Psoas muscle (tissue), 8 donors: ENCODE data around the gene PRKAG2. TPM values are rescaled to one million over a fixed set of nuclear protein-coding genes. Genes with fewer than 3 reads are reported as not detected.

Experiments used
- ATAC-seq, 4 donors: fragments of 200-7000 bp; cut with Tn5 transposase; one replicate each; pipeline ENCODE4 v1.9.1; 2020; ENCODE audit warnings: moderate library complexity in 3 of 4, mild to moderate bottlenecking in 2 of 4
- DNase-seq, 2 donors: peaks; one replicate each; pipeline ENCODE4 v3.0.0-alpha.2; 2020
- H3K27ac ChIP-seq: fragments of 200-600 bp; one replicate; pipeline ENCODE4 v1.8.0; 2022
- H3K27me3 ChIP-seq, 3 donors: fragments of 200-600 bp in 1 of 3; one replicate each; pipeline versions ENCODE4 v1.6.1 to v1.8.0; 2013 to 2022; ENCODE audit warnings: low read length in 2 of 3, mild to moderate bottlenecking in 2 of 3, moderate library complexity in 1 of 3; ENCODE audit not compliant: insufficient read depth in 3 of 3
- H3K36me3 ChIP-seq, 2 donors: fragments of 200-600 bp in 1 of 2; one replicate each; pipeline versions ENCODE4 v1.6.1 to v1.8.0; 2013 to 2022; ENCODE audit warnings: low read depth in 1 of 2, mild to moderate bottlenecking in 1 of 2, moderate library complexity in 1 of 2; ENCODE audit not compliant: insufficient read depth in 1 of 2
- H3K4me1 ChIP-seq: fragments of 200-600 bp; one replicate; pipeline ENCODE4 v1.8.0; 2022
- H3K4me3 ChIP-seq: fragments of 200-600 bp; one replicate; pipeline ENCODE4 v1.8.0; 2022; ENCODE audit warnings: mild to moderate bottlenecking
- H3K9me3 ChIP-seq: fragments of 200-600 bp; one replicate; pipeline ENCODE4 v1.8.0; 2022
- WGBS, 3 donors: extraction: QIAGEN DNeasy Blood & Tissue Kit; methylation state at CpG; one replicate each; pipeline versions ENCODE4 v1.1.6 to v1.1.7; 2013; 5-methylcytosine and 5-hydroxymethylcytosine counted together
- intact Hi-C, 2 donors: fragments of 100-400 bp; cut with DNase I; formaldehyde crosslinking; loops; one replicate each; pipeline versions ENCODE4 v1.11.0 to v1.14.2; 2022
- polyA plus RNA-seq, 3 donors: library from polyadenylated mRNA; stranded (reverse); fragments of 200-250 nt; gene quantifications; one replicate each; pipeline ENCODE4 v1.2.3, GENCODE V29; 2013
- total RNA-seq, 4 donors: library from RNA; stranded (reverse); fragmentation: NEBNext Ultra II Directional in 2 of 4; extraction: Animal tissue kit (Norgen Biotek cat#: 25700) in 2 of 4; gene quantifications; one replicate each; pipeline versions ENCODE4 v1.2.1 to v1.2.4, GENCODE V29; 2021 to 2023
- TF ChIP-seq, protein P1 (sequence below): fragments of 200-600 bp; IDR thresholded peaks from one replicate; pipeline ENCODE4 v1.8.0; 2022; ENCODE audit warnings: antibody characterized with exemption
- donor health status: healthy with polysubstance abuse.
- donor health status: DM: no; HTN: no; CAD: no; lungs with moderate emphysema.
- donor health status: Bipolar disorder and iron deficiency.
- donor health status: healthy.
- donor health status: DM: yes; HTN: yes; CAD: no.
- donor health status: DM: no; HTN: no; CAD: no.
- donor health status: DM: no; HTN: no; CAD: no.
- donor health status: DM: yes; HTN: yes; CAD: no.

The PRKAG2 gene
- total and polyA plus RNA-seq, 7 donors: 9.3 to 143 (median 19.8) TPM

DNA sequence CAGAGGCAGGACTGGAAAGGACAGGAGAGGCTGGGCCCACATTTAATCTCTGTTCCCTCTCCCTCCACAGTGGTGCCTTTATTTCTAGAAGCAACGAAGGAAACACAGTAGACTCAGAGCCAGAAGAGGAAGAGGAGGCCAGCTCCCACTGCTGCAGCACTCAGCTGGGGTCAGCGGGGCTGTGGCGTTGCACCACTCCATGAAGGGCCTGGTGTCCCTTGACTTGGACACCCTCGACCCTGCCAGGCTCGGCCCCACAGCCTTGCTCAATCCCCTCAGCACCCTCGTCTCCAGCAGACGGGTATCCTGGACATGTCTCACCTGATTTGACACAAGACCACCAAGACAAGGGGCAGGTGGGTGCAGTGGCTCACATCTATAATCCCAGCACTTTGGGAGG, 38.8 kb downstream of the PRKAG2 start:
- no peaks in the 10 kb centered on the region for H3K4me1 ChIP-seq
- H3K36me3 ChIP-seq: no peaks in the 10 kb centered on the region
- H3K27me3 ChIP-seq: peaks cover 0 to 2% (median 0%) of the 10 kb centered on the region in 3 donors
- no peak overlapping the region for H3K4me3 ChIP-seq
- H3K9me3 ChIP-seq: no peaks in the 10 kb centered on the region
- 85 to 88% (median 85%) methylated on average over 6 to 7 of the region's 7 CpGs for WGBS, 3 donors
- no peak overlapping the region for H3K27ac ChIP-seq
- intact Hi-C loops: no loop called here
- ATAC-seq (peak in 1 of 4 donors; percentile 15), DNase-seq (peak in 1 of 2 donors; percentile 48)
- TF ChIP-seq, protein P1, sequence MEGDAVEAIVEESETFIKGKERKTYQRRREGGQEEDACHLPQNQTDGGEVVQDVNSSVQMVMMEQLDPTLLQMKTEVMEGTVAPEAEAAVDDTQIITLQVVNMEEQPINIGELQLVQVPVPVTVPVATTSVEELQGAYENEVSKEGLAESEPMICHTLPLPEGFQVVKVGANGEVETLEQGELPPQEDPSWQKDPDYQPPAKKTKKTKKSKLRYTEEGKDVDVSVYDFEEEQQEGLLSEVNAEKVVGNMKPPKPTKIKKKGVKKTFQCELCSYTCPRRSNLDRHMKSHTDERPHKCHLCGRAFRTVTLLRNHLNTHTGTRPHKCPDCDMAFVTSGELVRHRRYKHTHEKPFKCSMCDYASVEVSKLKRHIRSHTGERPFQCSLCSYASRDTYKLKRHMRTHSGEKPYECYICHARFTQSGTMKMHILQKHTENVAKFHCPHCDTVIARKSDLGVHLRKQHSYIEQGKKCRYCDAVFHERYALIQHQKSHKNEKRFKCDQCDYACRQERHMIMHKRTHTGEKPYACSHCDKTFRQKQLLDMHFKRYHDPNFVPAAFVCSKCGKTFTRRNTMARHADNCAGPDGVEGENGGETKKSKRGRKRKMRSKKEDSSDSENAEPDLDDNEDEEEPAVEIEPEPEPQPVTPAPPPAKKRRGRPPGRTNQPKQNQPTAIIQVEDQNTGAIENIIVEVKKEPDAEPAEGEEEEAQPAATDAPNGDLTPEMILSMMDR: no peak

DNA sequence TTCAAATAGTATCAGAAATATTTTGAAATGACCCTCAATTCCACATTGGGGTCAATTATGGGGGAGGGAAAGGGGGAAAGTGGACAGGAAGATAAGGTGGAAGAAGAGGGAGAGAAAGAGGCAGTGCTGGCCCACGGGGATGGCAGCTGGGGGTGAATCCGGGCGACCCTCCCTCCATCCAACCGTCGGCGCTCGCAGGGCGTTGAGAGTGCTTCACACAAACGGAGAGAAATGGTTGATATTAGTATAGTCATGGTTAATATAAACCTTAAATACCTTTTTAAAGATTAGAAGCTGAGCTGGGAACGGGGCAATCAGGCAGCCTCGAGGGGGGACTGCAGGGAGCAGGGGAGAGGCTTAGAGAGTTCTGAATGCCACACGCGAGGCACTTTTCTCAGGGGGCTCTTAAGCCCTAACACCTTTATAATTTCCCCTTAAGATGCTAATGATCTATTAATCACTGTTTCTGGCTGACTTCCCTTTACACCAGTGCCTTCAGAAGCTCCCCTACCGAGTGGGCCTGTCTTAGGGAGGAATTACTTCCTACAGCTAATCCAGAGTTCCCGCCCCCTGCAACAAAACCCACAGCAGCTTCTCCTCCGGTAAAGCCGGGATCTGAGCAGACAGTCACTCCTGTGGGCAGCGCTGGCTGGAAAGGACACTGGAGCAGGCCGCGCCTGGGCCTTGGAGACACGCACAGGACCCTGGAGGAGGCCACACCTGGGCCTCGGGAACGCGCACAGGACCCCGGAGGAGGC, 39.5 kb downstream of the PRKAG2 start:
- TF ChIP-seq, protein P1: no peak
- H3K36me3 ChIP-seq: no peaks in the 10 kb centered on the region
- H3K4me3 ChIP-seq: no peak overlapping the region
- no peaks in the 10 kb centered on the region for H3K9me3 ChIP-seq
- no peak for ATAC-seq
- H3K27ac ChIP-seq: no peak overlapping the region
- DNase-seq: peak in 1 of 2 donors; percentile 46
- intact Hi-C loops: no loop called here
- peaks cover 0 to 2% (median 0%) of the 10 kb centered on the region in 3 donors for H3K27me3 ChIP-seq
- 72 to 79% (median 75%) methylated on average over 25 of the region's 25 CpGs for WGBS, 3 donors
- no peaks in the 10 kb centered on the region for H3K4me1 ChIP-seq

DNA sequence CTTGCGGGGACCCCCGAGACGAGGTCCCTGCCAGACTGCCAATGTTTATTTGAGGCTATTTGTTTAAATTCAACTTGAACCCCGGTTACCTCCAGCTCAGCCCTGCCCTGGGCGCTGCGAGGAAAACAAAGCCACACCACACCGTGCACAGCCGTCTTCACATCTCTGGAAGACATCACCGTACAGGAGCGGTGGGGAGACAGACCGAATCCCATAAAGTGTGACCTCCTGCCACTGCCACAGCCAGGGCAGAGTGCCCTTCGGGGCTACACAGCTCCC, 40.0 kb downstream of the PRKAG2 start:
- Histone ChIP-seq H3K9me3 (no peaks in the 10 kb centered on the region), H3K36me3 (no peaks in the 10 kb centered on the region), H3K4me3 (no peak overlapping the region), H3K27me3 (peaks cover 0 to 2% (median 0%) of the 10 kb centered on the region in 3 donors), H3K27ac (no peak overlapping the region), H3K4me1 (no peaks in the 10 kb centered on the region)
- intact Hi-C loops: no loop called here
- DNase-seq (peak in 1 of 2 donors; percentile 30), ATAC-seq (no peak)
- 82 to 91% (median 86%) methylated on average over 12 of the region's 12 CpGs for WGBS, 3 donors
- TF ChIP-seq, protein P1: no peak

DNA sequence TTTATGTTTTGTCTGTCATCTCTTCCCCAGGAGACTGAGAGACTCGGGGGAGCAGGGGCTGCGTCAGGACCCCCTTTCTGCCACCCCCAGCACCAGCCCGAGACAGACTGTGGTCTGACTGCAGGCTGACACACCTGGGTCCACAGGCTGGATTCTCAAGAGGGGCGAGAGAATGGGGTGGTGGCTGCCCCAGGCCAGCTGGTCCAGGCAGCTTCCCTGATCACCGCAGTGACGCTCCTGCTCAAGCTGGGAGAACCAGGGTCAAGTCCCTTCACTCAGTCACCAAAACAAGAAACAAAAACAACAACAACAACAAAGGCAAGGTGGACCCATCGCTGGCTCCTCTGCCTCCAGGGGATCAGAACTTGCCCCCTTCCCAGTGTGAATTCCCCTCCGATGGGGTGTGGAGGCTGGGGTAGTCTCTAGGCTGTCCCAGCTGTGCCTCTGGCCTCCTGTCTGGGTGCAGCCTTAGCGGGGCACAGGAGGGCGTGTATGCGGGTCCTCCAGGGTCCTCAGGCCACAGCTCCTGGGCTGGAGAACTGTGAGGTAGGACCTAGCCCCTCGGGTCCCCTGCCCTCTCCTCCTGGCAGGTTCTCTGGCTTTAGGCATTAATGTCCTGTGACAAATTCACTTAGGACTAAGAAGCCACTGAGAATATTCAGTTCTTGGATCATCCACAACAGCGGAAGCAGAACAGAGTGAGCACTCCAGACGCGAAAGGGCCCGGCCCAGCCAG, 40.6 kb downstream of the PRKAG2 start:
- no peak overlapping the region for H3K4me3 ChIP-seq
- 87 to 92% (median 88%) methylated on average over 16 of the region's 16 CpGs for WGBS, 3 donors
- ATAC-seq (no peak), DNase-seq (peak in 1 of 2 donors; percentile 30)
- peaks cover 0 to 2% (median 0%) of the 10 kb centered on the region in 3 donors for H3K27me3 ChIP-seq
- no peaks in the 10 kb centered on the region for H3K9me3 ChIP-seq
- no peaks in the 10 kb centered on the region for H3K4me1 ChIP-seq
- H3K36me3 ChIP-seq: no peaks in the 10 kb centered on the region
- TF ChIP-seq, protein P1: no peak
- intact Hi-C loops: no loop called here
- H3K27ac ChIP-seq: no peak overlapping the region
